Pancreas (tissue), 10 donors: Measurements from ENCODE around the gene HSD17B3. TPM values are rescaled to one million over a fixed set of nuclear protein-coding genes. Genes with fewer than 3 reads are reported as not detected.
A peak's percentile ranks its signal among the peaks of the same experiment; 100 is the strongest.

Experiments
- ATAC-seq, 4 donors: fragments of 200-7000 bp; cut with Tn5 transposase; one replicate each; pipeline versions ENCODE4 v1.8.0 to v1.9.1; 2020; ENCODE audit warnings: mild to moderate bottlenecking in 4 of 4, moderate library complexity in 4 of 4
- DNase-seq, 6 donors: peaks; one replicate each; pipeline ENCODE4 v3.0.0-alpha.2; 2020
- FAIRE-seq: peaks from 2 replicates; lab custom pipeline; 2012; peaks lifted over from hg19 to GRCh38; lab: Jason Lieb, UNC
- H3K27ac ChIP-seq, 4 donors: fragments of 200-600 bp; sonication (generic); 1 replicate in 3 of 4; 2 replicates in 1 of 4; pipeline versions ENCODE4 v1.5.0 to v1.8.0; 2020
- H3K27me3 ChIP-seq, 4 donors: fragments of 200-600 bp; one replicate each; pipeline ENCODE4 v1.8.0; 2021
- H3K36me3 ChIP-seq, 3 donors: fragments of 200-600 bp; sonication (generic) in 1 of 3; one replicate each; pipeline versions ENCODE4 v1.5.0 to v1.8.0; 2020 to 2021
- H3K4me1 ChIP-seq, 3 donors: fragments of 200-600 bp; one replicate each; pipeline ENCODE4 v1.8.0; 2021
- H3K4me3 ChIP-seq, 4 donors: fragments of 200-600 bp; sonication (generic) in 2 of 4; one replicate each; pipeline versions ENCODE4 v1.5.0 to v1.8.0; 2020 to 2021
- H3K9me3 ChIP-seq, 4 donors: fragments of 200-600 bp; one replicate each; pipeline ENCODE4 v1.8.0; 2021
- CTCF ChIP-seq, 4 donors: fragments of 200-600 bp; sonication (generic) in 3 of 4; IDR thresholded peaks; one replicate each; pipeline versions ENCODE4 v1.5.0 to v1.8.0; 2021; ENCODE audit warnings: antibody characterized with exemption in 4 of 4
- WGBS, 2 donors: extraction: QIAGEN DNeasy Blood & Tissue Kit; methylation state at CpG; one replicate each; pipeline ENCODE4 v1.1.7; 2013; 5-methylcytosine and 5-hydroxymethylcytosine counted together
- intact Hi-C, 3 donors: fragments of 100-400 bp; cut with DNase I; formaldehyde crosslinking; loops; one replicate each; pipeline versions ENCODE4 v1.11.1 to v1.14.2; 2022
- polyA plus RNA-seq, 2 donors: library from polyadenylated mRNA; stranded (reverse); fragments of 200-250 nt; gene quantifications; one replicate each; pipeline ENCODE4 v1.2.3, GENCODE V29; 2013
- total RNA-seq, 6 donors: library from RNA; stranded (reverse); fragmentation: NEBNext Ultra II Directional in 4 of 6; extraction: Animal tissue kit (Norgen Biotek cat#: 25700) in 4 of 6; gene quantifications; one replicate each; pipeline versions ENCODE4 v1.2.1 to v1.2.4, GENCODE V29; 2021 to 2023
- donor health status: healthy with polysubstance abuse.
- donor health status: DM: no; HTN: no; CAD: no; lungs with moderate emphysema.
- donor health status: DM: no; HTN: no; CAD: no.
- donor health status: control.
- donor health status: control.
- donor health status: Bipolar disorder and iron deficiency.
- donor health status: DM: yes; HTN: yes; CAD: no.
- donor health status: DM: no; HTN: no; CAD: no.
- donor health status: DM: no; HTN: no; CAD: no.
- donor health status: DM: yes; HTN: yes; CAD: no.

The HSD17B3 gene
- total RNA-seq (1 to 10 TPM in 2 of 6 donors, under 1 TPM in 3, not detected in 1; 0.92 to 2.6 (median 0.98) TPM), polyA plus RNA-seq (10 to 100 TPM in 1 of 2 donors, 1 to 10 TPM in 1; 7.7 to 35.7 TPM)

DNA sequence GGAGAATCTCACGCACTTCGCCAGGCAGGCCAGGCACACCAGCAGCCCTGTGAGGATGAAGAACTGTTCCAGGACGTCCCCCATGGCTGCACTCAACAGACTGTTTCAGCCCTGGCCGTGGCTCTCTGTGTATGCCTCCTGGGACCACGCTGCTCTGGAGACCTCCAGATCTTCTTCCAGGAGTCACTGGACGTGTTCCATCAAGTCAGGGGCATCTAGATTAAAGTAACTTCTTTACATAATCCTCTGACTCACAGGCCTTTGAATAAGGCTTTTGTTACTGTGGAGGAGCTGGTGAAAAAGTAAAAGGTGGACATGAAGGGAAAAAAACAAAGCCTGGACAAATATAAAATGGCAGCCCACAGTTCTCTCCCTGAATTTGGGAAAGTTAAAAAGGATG lies at the start of gene HSD17B3:
HSD17B3 (minus strand) TSS at position 156 of the 400 bp plus-strand sequence; CDS start at position 84, 72 bp downstream.
- no peak for TF ChIP-seq CTCF (IDR thresholded peaks at IDR 0.05)
- Histone ChIP-seq H3K27me3 (no peaks in the 10 kb centered on the region), H3K9me3 (no peaks in the 10 kb centered on the region), H3K36me3 (no peaks in the 10 kb centered on the region), H3K27ac (no peak within 1 kb of the TSS), H3K4me3 (no peak within 1 kb of the TSS), H3K4me1 (no peaks in the 10 kb centered on the region)
- no peak for ATAC-seq
- no peak for FAIRE-seq
- intact Hi-C loops, result no loop called here
- no peak for DNase-seq
- whole genome bisulfite sequencing, 2 donors, result 74 to 79% methylated on average over 6 of the region's 6 CpGs

DNA sequence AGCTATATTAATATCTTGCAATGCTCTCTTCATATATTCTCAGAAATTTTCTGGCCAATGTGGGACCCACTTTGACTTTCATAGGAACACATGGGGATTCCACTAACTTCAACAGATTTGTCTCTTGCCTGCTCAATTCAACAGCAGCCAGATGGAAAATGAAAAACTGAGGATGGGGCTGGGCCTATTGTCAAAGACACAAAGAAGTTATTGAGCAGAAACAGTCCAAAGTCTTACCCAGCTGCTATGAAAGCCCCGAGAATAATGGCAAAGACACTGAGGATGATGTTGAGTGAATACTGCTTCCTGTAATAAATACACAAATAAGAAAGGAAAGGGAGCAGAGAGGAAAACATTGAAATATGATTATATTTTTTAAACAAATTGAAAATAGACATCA lies 48.9 kb upstream of the HSD17B3 start:
- no peak for DNase-seq
- H3K4me3 ChIP-seq, result no peak overlapping the region
- peaks cover 0 to 4% (median 3%) of the 10 kb centered on the region in 3 donors for H3K36me3 ChIP-seq
- intact Hi-C loops, result no loop called here
- FAIRE-seq, result no peak
- ATAC-seq, result no peak
- 93 to 97% methylated on average over 1 of the region's 1 CpG for WGBS, 2 donors
- no peaks in the 10 kb centered on the region for H3K9me3 ChIP-seq
- no peak for TF ChIP-seq CTCF (IDR thresholded peaks at IDR 0.05)
- H3K27ac ChIP-seq, result no peak overlapping the region
- no peaks in the 10 kb centered on the region for H3K27me3 ChIP-seq
- H3K4me1 ChIP-seq, result no peaks in the 10 kb centered on the region

- H3K27me3 ChIP-seq, result no peaks in the 10 kb centered on the region
- H3K27ac ChIP-seq, result no peak overlapping the region
- no peak for FAIRE-seq
- peaks cover 0 to 8% (median 0%) of the 10 kb centered on the region in 3 donors for H3K4me1 ChIP-seq
- 97 to 99% methylated on average over 5 of the region's 5 CpGs for WGBS, 2 donors
- intact Hi-C loops, result no loop called here
- no peak for ATAC-seq
- no peak overlapping the region for H3K4me3 ChIP-seq
- H3K36me3 ChIP-seq, result no peaks in the 10 kb centered on the region
- no peaks in the 10 kb centered on the region for H3K9me3 ChIP-seq
- no peak for DNase-seq
- no peak for TF ChIP-seq CTCF (IDR thresholded peaks at IDR 0.05)
These were observed 46.3 kb upstream of the HSD17B3 start for GRCh38 chr9:96348261-96348660.

- Histone ChIP-seq H3K36me3 (no peaks in the 10 kb centered on the region), H3K4me1 (peaks cover 0 to 8% (median 0%) of the 10 kb centered on the region in 3 donors), H3K9me3 (no peaks in the 10 kb centered on the region), H3K27me3 (no peaks in the 10 kb centered on the region), H3K4me3 (no peak overlapping the region), H3K27ac (no peak overlapping the region)
- FAIRE-seq (no peak), ATAC-seq (no peak), DNase-seq (no peak)
- intact Hi-C loops, result no loop called here
- TF ChIP-seq CTCF (IDR thresholded peaks at IDR 0.05), result no peak
- WGBS, 2 donors, result 85 to 92% methylated on average over 9 of the region's 9 CpGs
These were observed 43.6 kb upstream of the HSD17B3 start for GRCh38 chr9:96345551-96345950.

- 53 to 54% methylated on average over 6 of the region's 6 CpGs for WGBS, 2 donors
- no peak for TF ChIP-seq CTCF (IDR thresholded peaks at IDR 0.05)
- H3K9me3 ChIP-seq, result no peaks in the 10 kb centered on the region
- peaks cover 0 to 15% (median 0%) of the 10 kb centered on the region in 3 donors for H3K4me1 ChIP-seq
- FAIRE-seq (no peak), ATAC-seq (peak; percentile 27 to 81 (median 67)), DNase-seq (peak in 2 of 6 donors; percentile 15 to 34)
- no peaks in the 10 kb centered on the region for H3K36me3 ChIP-seq
- H3K4me3 ChIP-seq, result no peak overlapping the region
- intact Hi-C loops, result no loop called here
- peak overlapping the region in 1 of 4 donors; percentile 44 for H3K27ac ChIP-seq
- no peaks in the 10 kb centered on the region for H3K27me3 ChIP-seq
These were observed 42.6 kb upstream of the HSD17B3 start for GRCh38 chr9:96344458-96345180.
